NCI-H1417 (cell line): ENCODE results near the gene KRT5.
"Not testable (repeated sequence)": the region's sequence is repeated elsewhere in the genome, so short reads cannot be mapped to it uniquely, and the experiment has no call there.

ENCODE experiments used
- DNase-seq, 3 experiments: peaks; one replicate each; lab custom pipeline; 2025; lab: John Stamatoyannopoulos, UW

KRT5 gene

GRCh38 chr12:52494100-52494499, 26.1 kb downstream of the KRT5 start:
- DNase-seq: no peak

GRCh38 chr12:52493172-52493571, 27.0 kb downstream of the KRT5 start, which contains the start of gene KRT6A:
KRT6A (minus strand) TSS chr12:52493257; CDS start chr12:52493188, 69 bp downstream.
- DNase-seq: no peak

- DNase-seq: not testable (repeated sequence)
These were observed 27.8 kb downstream of the KRT5 start for GRCh38 chr12:52492405-52492804.

- not testable (repeated sequence) for DNase-seq
These were observed 28.7 kb downstream of the KRT5 start for GRCh38 chr12:52491495-52491894.

- DNase-seq: no peak
These were observed 31.5 kb downstream of the KRT5 start for GRCh38 chr12:52488736-52489135.

GRCh38 chr12:52487744-52488443, 32.3 kb downstream of the KRT5 start:
- not testable (repeated sequence) for DNase-seq

GRCh38 chr12:52487211-52487610, 33.0 kb downstream of the KRT5 start:
- DNase-seq: no peak

- DNase-seq: peak in 2 of 3 experiments; percentile 5 to 23
These were observed 33.8 kb downstream of the KRT5 start for GRCh38 chr12:52486166-52487105.

GRCh38 chr12:52480073-52480472, 40.1 kb downstream of the KRT5 start:
- DNase-seq: no peak

- no peak for DNase-seq
These were observed 42.5 kb downstream of the KRT5 start for GRCh38 chr12:52477651-52478050.

GRCh38 chr12:52474212-52474611, 46.0 kb downstream of the KRT5 start:
- no peak for DNase-seq

- DNase-seq: no peak
These were observed 46.4 kb downstream of the KRT5 start, which contains the start of gene KRT6C for GRCh38 chr12:52473768-52474167. KRT6C (minus strand) TSS chr12:52473805; CDS start chr12:52473737, 68 bp downstream.

- DNase-seq: no peak
These were observed 50.3 kb downstream of the KRT5 start for GRCh38 chr12:52469853-52470252.

GRCh38 chr12:52464897-52465296, 55.3 kb downstream of the KRT5 start:
- DNase-seq: no peak
